Sigmoid colon (tissue), 7 donors: Measurements from ENCODE around the gene PADI2. TPM values are rescaled to one million over a fixed set of nuclear protein-coding genes. Genes with fewer than 3 reads are reported as not detected.

Experiments used
- DNase-seq: peaks from one replicate; pipeline ENCODE4 v3.0.0-alpha.2; 2019
- H3K27ac ChIP-seq, 4 donors: fragments of 200-600 bp; sonication (generic); one replicate each; pipeline ENCODE4 v1.5.1; 2016 to 2019; ENCODE audit warnings: mild to moderate bottlenecking in 1 of 4
- H3K27me3 ChIP-seq, 3 donors: fragments of 200-600 bp; sonication (generic); one replicate each; pipeline ENCODE4 v1.5.1; 2019; ENCODE audit warnings: mild to moderate bottlenecking in 1 of 3
- H3K36me3 ChIP-seq, 4 donors: fragments of 200-600 bp; sonication (generic); one replicate each; pipeline ENCODE4 v1.5.1; 2016 to 2019
- H3K4me1 ChIP-seq, 4 donors: fragments of 200-600 bp; sonication (generic); one replicate each; pipeline ENCODE4 v1.5.1; 2017 to 2019
- H3K4me3 ChIP-seq, 4 donors: fragments of 200-600 bp; sonication (generic); one replicate each; pipeline ENCODE4 v1.5.1; 2017 to 2019; ENCODE audit warnings: mild to moderate bottlenecking in 2 of 4, moderate library complexity in 1 of 4
- H3K9me3 ChIP-seq, 4 donors: fragments of 200-600 bp in 3 of 4; sonication (generic) in 3 of 4; one replicate each; pipeline versions ENCODE4 v1.5.1 to v1.6.1; 2013 to 2019
- CTCF ChIP-seq, 4 experiments: fragments of 450-650 bp in 3 of 4; fragments of 200-600 bp in 1 of 4; IDR thresholded peaks; one replicate each; pipeline ENCODE4 v1.5.1; 2016 to 2019; ENCODE audit warnings: antibody characterized with exemption in 4 of 4, mild to moderate bottlenecking in 3 of 4, moderate library complexity in 2 of 4
- EP300 ChIP-seq, 4 donors: sonication (generic); formaldehyde crosslinking; IDR thresholded peaks; one replicate each; pipeline ENCODE4 v1.6.1; 2017; ENCODE audit warnings: antibody characterized with exemption in 4 of 4
- POLR2A ChIP-seq, 2 donors: fragments of 450-650 bp; IDR thresholded peaks; one replicate each; pipeline ENCODE4 v1.6.1; 2016; ENCODE audit warnings: antibody characterized with exemption in 2 of 2, mild to moderate bottlenecking in 2 of 2, moderate library complexity in 2 of 2
- POLR2AphosphoS5 ChIP-seq, 4 donors: sonication (generic); formaldehyde crosslinking; IDR thresholded peaks; one replicate each; pipeline ENCODE4 v1.6.1; 2017; ENCODE audit warnings: antibody characterized with exemption in 4 of 4
- WGBS, 2 donors: extraction: QIAGEN DNeasy Blood & Tissue Kit; methylation state at CpG; one replicate each; pipeline ENCODE4 v1.1.7; 2013; 5-methylcytosine and 5-hydroxymethylcytosine counted together
- intact Hi-C: fragments of 100-400 bp; cut with DNase I; formaldehyde crosslinking; loops from one replicate; pipeline ENCODE4 v1.15.1; 2023
- polyA plus RNA-seq, 3 donors: library from polyadenylated mRNA; stranded (reverse); fragments of 200-250 nt; gene quantifications; one replicate each; pipeline ENCODE4 v1.2.3, GENCODE V29; 2013
- total RNA-seq, 4 donors: library from RNA; depleted of rRNA; stranded (reverse); fragments of >200 nt; gene quantifications; one replicate each; pipeline ENCODE4 v1.1.0, GENCODE V29; 2016
- donor health status: healthy with polysubstance abuse.
- donor health status: Bipolar disorder and iron deficiency.
- donor health status: healthy.

The PADI2 gene
- total and polyA plus RNA-seq, 7 donors: 0.27 to 169 (median 1.1) TPM

GRCh38 chr1:17136145-17136544, 16.9 kb upstream of the PADI2 start:
- no peak for DNase-seq
- 86 to 87% methylated on average over 13 of the region's 13 CpGs for WGBS, 2 donors
- no peaks in the 10 kb centered on the region for H3K36me3 ChIP-seq
- intact Hi-C loops: no loop called here
- no peak overlapping the region for H3K27ac ChIP-seq
- peaks cover 0 to 4% (median 0%) of the 10 kb centered on the region in 3 donors for H3K27me3 ChIP-seq
- no peaks in the 10 kb centered on the region for H3K4me1 ChIP-seq
- TF ChIP-seq POLR2AphosphoS5 (IDR thresholded peaks at IDR 0.05): no peak
- no peak for TF ChIP-seq POLR2A (IDR thresholded peaks at IDR 0.05)
- TF ChIP-seq CTCF (IDR thresholded peaks at IDR 0.05): no peak
- no peaks in the 10 kb centered on the region for H3K9me3 ChIP-seq
- no peak overlapping the region for H3K4me3 ChIP-seq

DNA sequence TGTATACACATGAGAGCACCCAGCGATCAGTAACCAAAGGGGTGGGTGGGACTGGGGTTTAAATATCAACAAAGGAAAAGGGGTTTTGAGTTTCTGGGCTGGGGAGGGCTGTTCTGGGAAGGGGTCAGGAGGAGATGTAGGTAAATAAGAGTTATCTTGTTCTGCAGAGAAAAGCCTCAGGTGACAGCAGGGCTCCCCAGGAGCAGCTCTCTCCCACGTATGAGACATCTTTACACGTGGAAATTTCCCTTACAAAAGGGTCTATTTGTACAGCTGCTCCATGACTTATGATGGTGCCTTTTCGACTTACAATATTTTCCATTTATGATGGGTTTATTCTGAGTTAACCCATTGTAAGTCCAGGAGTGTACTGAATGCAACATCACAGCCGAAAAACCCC, 16.3 kb upstream of the PADI2 start:
- WGBS, 2 donors: 45 to 60% methylated on average over 5 of the region's 5 CpGs
- Histone ChIP-seq H3K27ac (no peak overlapping the region), H3K9me3 (no peaks in the 10 kb centered on the region), H3K36me3 (no peaks in the 10 kb centered on the region), H3K27me3 (peaks cover 0 to 4% (median 0%) of the 10 kb centered on the region in 3 donors), H3K4me1 (no peaks in the 10 kb centered on the region), H3K4me3 (no peak overlapping the region)
- no peak for TF ChIP-seq POLR2AphosphoS5 (IDR thresholded peaks at IDR 0.05)
- no peak for TF ChIP-seq EP300 (IDR thresholded peaks at IDR 0.05)
- no peak for TF ChIP-seq CTCF (IDR thresholded peaks at IDR 0.05)
- no peak for TF ChIP-seq POLR2A (IDR thresholded peaks at IDR 0.05)
- intact Hi-C loops: no loop called here
- no peak for DNase-seq

- no peaks in the 10 kb centered on the region for H3K4me1 ChIP-seq
- TF ChIP-seq CTCF (IDR thresholded peaks at IDR 0.05) (no peak), POLR2A (IDR thresholded peaks at IDR 0.05) (no peak), POLR2AphosphoS5 (IDR thresholded peaks at IDR 0.05) (no peak), EP300 (IDR thresholded peaks at IDR 0.05) (no peak)
- peaks cover 0 to 4% (median 0%) of the 10 kb centered on the region in 3 donors for H3K27me3 ChIP-seq
- WGBS, 2 donors: 96 to 97% methylated on average over 7 of the region's 7 CpGs
- DNase-seq: no peak
- H3K36me3 ChIP-seq: no peaks in the 10 kb centered on the region
- H3K27ac ChIP-seq: no peak overlapping the region
- intact Hi-C loops: no loop called here
- no peaks in the 10 kb centered on the region for H3K9me3 ChIP-seq
- no peak overlapping the region for H3K4me3 ChIP-seq
Observed at GRCh38 chr1:17134724-17135123, 15.5 kb upstream of the PADI2 start.

- Histone ChIP-seq H3K4me1 (no peaks in the 10 kb centered on the region), H3K36me3 (no peaks in the 10 kb centered on the region), H3K27ac (no peak overlapping the region), H3K9me3 (no peaks in the 10 kb centered on the region), H3K27me3 (peaks cover 0 to 4% (median 0%) of the 10 kb centered on the region in 3 donors), H3K4me3 (no peak overlapping the region)
- DNase-seq: no peak
- 72 to 83% methylated on average over 4 of the region's 4 CpGs for WGBS, 2 donors
- TF ChIP-seq EP300 (IDR thresholded peaks at IDR 0.05) (no peak), CTCF (IDR thresholded peaks at IDR 0.05) (no peak), POLR2A (IDR thresholded peaks at IDR 0.05) (no peak), POLR2AphosphoS5 (IDR thresholded peaks at IDR 0.05) (no peak)
- intact Hi-C loops: no loop called here
Observed at GRCh38 chr1:17134034-17134433, 14.8 kb upstream of the PADI2 start.

- TF ChIP-seq POLR2A (IDR thresholded peaks at IDR 0.05) (no peak), CTCF (IDR thresholded peaks at IDR 0.05) (no peak)
- peaks cover 0 to 13% (median 3%) of the 10 kb centered on the region in 4 donors for H3K4me1 ChIP-seq
- intact Hi-C loops: no loop called here
- no peaks in the 10 kb centered on the region for H3K36me3 ChIP-seq
- H3K27me3 ChIP-seq: no peaks in the 10 kb centered on the region
- H3K9me3 ChIP-seq: no peaks in the 10 kb centered on the region
- no peak overlapping the region for H3K27ac ChIP-seq
- H3K4me3 ChIP-seq: no peak overlapping the region
- 84 to 86% methylated on average over 3 of the region's 3 CpGs for WGBS, 2 donors
- no peak for DNase-seq
Observed at GRCh38 chr1:17130138-17130635, 10.9 kb upstream of the PADI2 start.
